Activated B cell treated with CpG ODN at 0.5 μM for 24 hours (primary cell): Measurements from ENCODE around the gene SLC5A5. TPM values are rescaled to one million over a fixed set of nuclear protein-coding genes. Genes with fewer than 3 reads are reported as not detected.

ENCODE experiments used
- ATAC-seq: fragments of 200-7000 bp; cut with Tn5 transposase; one replicate; pipeline ENCODE4 v1.10.0; 2021; ENCODE audit warnings: low read depth, mild to moderate bottlenecking, moderate library complexity
- CTCF ChIA-PET: fragments of 350-600 bp; sonication (Branson Sonifier 250); formaldehyde crosslinking; loops from one replicate; lab custom pipeline; 2021; ENCODE audit warnings: antibody characterized with exemption; lab: Charles Lee
- POLR2A ChIA-PET: fragments of 350-600 bp; sonication (Branson Sonifier 250); formaldehyde crosslinking; loops from one replicate; lab custom pipeline; 2021; ENCODE audit warnings: antibody characterized with exemption; lab: Charles Lee
- DNase-seq: peaks from one replicate; pipeline ENCODE4 v3.0.0; 2022
- H3K27ac Mint-ChIP-seq: one replicate; pipeline ENCODE4 v1.8.0; 2020; ENCODE audit warnings: mixed read lengths
- H3K27me3 Mint-ChIP-seq: one replicate; pipeline ENCODE4 v1.8.0; 2021; ENCODE audit warnings: mixed read lengths
- H3K36me3 Mint-ChIP-seq: one replicate; pipeline ENCODE4 v1.8.0; 2021; ENCODE audit warnings: low read depth, mixed read lengths
- H3K4me1 Mint-ChIP-seq: one replicate; pipeline ENCODE4 v1.8.0; 2021; ENCODE audit warnings: mixed read lengths
- H3K4me3 Mint-ChIP-seq: one replicate; pipeline ENCODE4 v1.8.0; 2020; ENCODE audit warnings: mild to moderate bottlenecking, mixed read lengths
- H3K9me3 Mint-ChIP-seq: one replicate; pipeline ENCODE4 v1.8.0; 2020; ENCODE audit warnings: mixed read lengths
- intact Hi-C: fragments of 100-400 bp; cut with micrococcal nuclease; formaldehyde crosslinking; loops from one replicate; pipeline ENCODE4 v1.15.1; 2024
- total RNA-seq: library from RNA; stranded (reverse); gene quantifications from 2 replicates; pipeline ENCODE4 v1.2.3, GENCODE V29; 2022
- TF ChIP-seq, protein P1 (sequence below): fragments of 200-600 bp; IDR thresholded peaks from one replicate; pipeline ENCODE4 v1.8.0; 2022; ENCODE audit warnings: antibody characterized with exemption, mild to moderate bottlenecking

Gene SLC5A5
- total RNA-seq, 1 donor from 2014 or later = 0.09 TPM

DNA sequence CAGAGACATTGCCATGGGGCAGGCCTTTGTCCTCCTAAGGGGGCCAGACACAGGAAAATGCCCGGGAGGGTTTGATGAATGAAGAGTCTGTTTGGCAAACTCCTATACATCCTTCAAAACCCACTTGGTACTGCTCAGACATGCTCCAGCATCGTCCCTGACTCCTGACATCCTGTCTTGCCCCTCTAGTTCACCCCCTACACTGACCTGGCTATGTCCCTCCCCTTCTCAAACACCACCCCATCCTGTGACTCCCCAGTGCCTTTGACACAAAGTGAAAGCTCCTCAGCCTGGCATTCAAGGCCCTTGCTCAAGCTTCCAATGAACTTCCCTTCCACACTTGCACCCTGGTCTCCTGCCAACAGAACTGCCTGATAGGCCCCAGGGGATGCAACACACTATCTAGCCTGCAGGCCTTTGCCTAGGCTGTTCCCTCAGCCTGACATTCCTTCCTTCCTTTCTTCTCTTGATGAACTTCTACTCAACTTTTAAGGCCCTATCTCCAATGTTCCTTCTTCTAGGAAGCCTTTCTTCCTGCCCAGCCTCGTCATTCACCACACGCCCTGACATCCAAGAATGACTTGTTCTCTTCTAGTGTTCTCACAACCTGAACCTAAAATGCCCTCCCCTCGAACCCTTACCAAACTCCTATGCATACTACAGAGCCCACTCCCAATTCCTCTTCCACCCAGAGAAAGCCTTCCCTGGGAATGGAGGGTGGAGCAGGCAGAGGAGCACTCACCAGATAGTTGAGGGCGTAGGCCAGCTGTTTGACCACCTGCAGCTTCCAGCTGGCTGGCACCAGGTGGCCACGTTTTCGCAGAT is 36.4 kb upstream of the SLC5A5 start:
- DNase-seq (no peak), ATAC-seq (no peak)
- peaks cover 82% of the 10 kb centered on the region for H3K36me3 Mint-ChIP-seq
- TF ChIP-seq, protein P1, sequence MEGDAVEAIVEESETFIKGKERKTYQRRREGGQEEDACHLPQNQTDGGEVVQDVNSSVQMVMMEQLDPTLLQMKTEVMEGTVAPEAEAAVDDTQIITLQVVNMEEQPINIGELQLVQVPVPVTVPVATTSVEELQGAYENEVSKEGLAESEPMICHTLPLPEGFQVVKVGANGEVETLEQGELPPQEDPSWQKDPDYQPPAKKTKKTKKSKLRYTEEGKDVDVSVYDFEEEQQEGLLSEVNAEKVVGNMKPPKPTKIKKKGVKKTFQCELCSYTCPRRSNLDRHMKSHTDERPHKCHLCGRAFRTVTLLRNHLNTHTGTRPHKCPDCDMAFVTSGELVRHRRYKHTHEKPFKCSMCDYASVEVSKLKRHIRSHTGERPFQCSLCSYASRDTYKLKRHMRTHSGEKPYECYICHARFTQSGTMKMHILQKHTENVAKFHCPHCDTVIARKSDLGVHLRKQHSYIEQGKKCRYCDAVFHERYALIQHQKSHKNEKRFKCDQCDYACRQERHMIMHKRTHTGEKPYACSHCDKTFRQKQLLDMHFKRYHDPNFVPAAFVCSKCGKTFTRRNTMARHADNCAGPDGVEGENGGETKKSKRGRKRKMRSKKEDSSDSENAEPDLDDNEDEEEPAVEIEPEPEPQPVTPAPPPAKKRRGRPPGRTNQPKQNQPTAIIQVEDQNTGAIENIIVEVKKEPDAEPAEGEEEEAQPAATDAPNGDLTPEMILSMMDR = no peak
- H3K4me1 Mint-ChIP-seq = no peaks in the 10 kb centered on the region
- CTCF ChIA-PET = interaction anchor here (0.9 to 1.1 kb wide), 3 partner anchors 14 to 69 kb away, joined by 3 to 4 read pairs (median 3); no protein-coding TSS in a partner anchor
- no peaks in the 10 kb centered on the region for H3K9me3 Mint-ChIP-seq
- no peak overlapping the region for H3K4me3 Mint-ChIP-seq
- POLR2A ChIA-PET = interaction anchor here (1.2 to 1.6 kb wide), 2 partner anchors 12 to 97 kb away, joined by 4 read pairs; partner anchors contain the start of genes CCDC124 and JAK3
- H3K27ac Mint-ChIP-seq = no peak overlapping the region
- intact Hi-C loops = no loop called here
- H3K27me3 Mint-ChIP-seq = no peaks in the 10 kb centered on the region

DNA sequence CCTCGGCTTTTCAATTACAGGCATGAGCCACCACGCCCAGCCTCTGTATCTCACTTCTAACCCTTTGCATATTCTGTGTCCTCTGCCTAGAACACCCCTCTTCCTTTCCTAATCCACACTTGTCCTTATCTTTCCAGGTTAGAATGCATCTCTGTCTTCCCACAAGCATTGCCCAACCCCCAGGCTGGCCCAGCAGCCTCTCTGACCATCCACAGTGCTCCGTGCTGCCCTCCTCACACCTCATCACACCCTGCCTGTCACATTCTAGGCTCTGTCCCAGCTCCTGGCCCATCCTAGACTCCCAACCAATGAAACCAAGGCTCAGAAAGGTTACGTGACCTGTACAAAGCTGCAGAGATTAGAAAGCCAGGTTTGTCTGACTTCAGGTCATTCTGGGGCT is 35.2 kb upstream of the SLC5A5 start:
- CTCF ChIA-PET = no interaction called here
- H3K4me1 Mint-ChIP-seq = peaks cover 3% of the 10 kb centered on the region
- DNase-seq (no peak), ATAC-seq (no peak)
- TF ChIP-seq, protein P1 = no peak
- H3K4me3 Mint-ChIP-seq = no peak overlapping the region
- H3K36me3 Mint-ChIP-seq = peaks cover 85% of the 10 kb centered on the region
- H3K27me3 Mint-ChIP-seq = no peaks in the 10 kb centered on the region
- POLR2A ChIA-PET = no interaction called here
- intact Hi-C loops = no loop called here
- H3K27ac Mint-ChIP-seq = peak overlapping the region; percentile 6
- no peaks in the 10 kb centered on the region for H3K9me3 Mint-ChIP-seq

DNA sequence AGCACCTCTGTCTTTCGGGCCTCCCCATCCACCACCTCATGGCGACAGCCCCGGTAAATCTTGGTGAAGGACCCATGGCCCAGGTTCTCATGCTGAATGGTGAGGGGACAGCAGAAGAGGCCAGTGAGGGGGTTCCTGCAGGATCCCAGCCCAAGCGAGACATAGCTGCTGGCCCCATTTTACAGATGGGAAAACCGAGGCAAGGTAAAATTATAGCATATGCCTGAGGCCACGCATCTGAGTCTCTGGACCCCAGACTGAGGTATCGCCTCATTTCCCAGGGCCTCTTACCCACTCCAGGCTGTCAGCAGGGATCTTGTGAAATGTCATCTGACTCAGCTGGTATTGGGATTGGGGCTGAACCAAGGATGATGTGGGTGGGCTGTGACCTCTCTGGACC is 33.8 kb upstream of the SLC5A5 start:
- no peaks in the 10 kb centered on the region for H3K9me3 Mint-ChIP-seq
- TF ChIP-seq, protein P1 = no peak
- no peak overlapping the region for H3K27ac Mint-ChIP-seq
- peaks cover 80% of the 10 kb centered on the region for H3K36me3 Mint-ChIP-seq
- peaks cover 3% of the 10 kb centered on the region for H3K4me1 Mint-ChIP-seq
- H3K4me3 Mint-ChIP-seq = no peak overlapping the region
- no peaks in the 10 kb centered on the region for H3K27me3 Mint-ChIP-seq
- ATAC-seq = no peak
- POLR2A ChIA-PET = interaction anchor here (1.9 kb wide), 1 partner anchor 10 kb away, joined by 10 read pairs; the partner anchor contains the start of gene JAK3
- DNase-seq = no peak
- intact Hi-C loops = no loop called here
- CTCF ChIA-PET = interaction anchor here (0.7 kb wide), 1 partner anchor 13 kb away, joined by 3 read pairs; no protein-coding TSS in a partner anchor

DNA sequence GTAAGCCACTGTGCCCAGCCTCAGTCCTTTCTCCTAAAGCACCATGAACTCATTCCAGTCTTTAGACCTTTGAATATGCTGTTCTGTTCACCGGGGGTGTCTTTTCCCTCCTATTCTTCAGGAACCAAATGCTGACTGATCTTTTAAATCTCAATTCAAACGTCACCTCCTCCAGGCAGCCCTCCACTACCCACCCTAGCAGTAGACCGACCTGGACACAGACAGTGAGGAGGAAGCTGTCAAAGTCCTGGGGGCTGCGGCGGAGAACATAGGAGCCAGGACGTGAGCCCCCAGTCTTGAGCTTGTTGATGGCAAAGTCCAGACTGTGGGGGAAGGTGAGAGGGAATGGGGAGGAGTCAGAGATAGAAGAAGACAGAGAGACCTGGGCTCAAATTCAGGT is 31.7 kb upstream of the SLC5A5 start:
- intact Hi-C loops = no loop called here
- ATAC-seq (no peak), DNase-seq (no peak)
- Mint-ChIP-seq H3K4me3 (no peak overlapping the region), H3K9me3 (no peaks in the 10 kb centered on the region), H3K36me3 (peaks cover 87% of the 10 kb centered on the region), H3K27me3 (no peaks in the 10 kb centered on the region), H3K4me1 (peaks cover 14% of the 10 kb centered on the region), H3K27ac (no peak overlapping the region)
- TF ChIP-seq, protein P1 = no peak
- CTCF ChIA-PET = interaction anchor here (1.0 to 1.7 kb wide), 2 partner anchors 73 to 85 kb away, joined by 3 read pairs; no protein-coding TSS in a partner anchor
- POLR2A ChIA-PET = interaction anchor here (0.7 to 2.0 kb wide), 5 partner anchors 8 to 177 kb away, joined by 3 to 10 read pairs (median 6); partner anchors contain the start of genes JAK3 and RPL18A

DNA sequence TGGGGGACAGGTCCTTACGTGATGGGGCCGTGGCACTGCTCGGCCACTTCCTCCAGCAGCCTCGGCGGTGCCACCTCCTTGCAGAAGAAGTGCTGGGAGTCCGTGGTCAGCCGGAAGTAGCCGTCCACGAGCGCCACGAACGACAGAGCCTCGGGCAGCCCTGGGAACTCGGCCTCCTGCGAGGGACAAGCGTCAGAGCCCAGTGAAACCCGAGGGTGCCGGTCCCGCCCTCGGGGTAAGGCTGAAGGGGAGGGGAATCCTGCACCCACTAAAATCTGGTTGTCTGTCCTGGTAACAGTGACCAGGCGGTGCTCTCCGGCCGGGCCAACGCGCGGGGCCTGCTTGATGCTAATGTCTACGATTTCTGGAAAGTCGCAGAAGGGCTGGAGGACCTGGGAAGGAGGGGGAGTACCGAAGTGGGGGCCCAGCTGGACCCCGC is 30.4 kb upstream of the SLC5A5 start:
- DNase-seq = no peak
- H3K4me3 Mint-ChIP-seq = no peak overlapping the region
- H3K9me3 Mint-ChIP-seq = no peaks in the 10 kb centered on the region
- no peak overlapping the region for H3K27ac Mint-ChIP-seq
- intact Hi-C loops = no loop called here
- ATAC-seq = no peak
- CTCF ChIA-PET = no interaction called here
- peaks cover 78% of the 10 kb centered on the region for H3K36me3 Mint-ChIP-seq
- POLR2A ChIA-PET = interaction anchor here (0.5 to 2.0 kb wide), 3 partner anchors 8 to 99 kb away, joined by 3 to 12 read pairs (median 8); no protein-coding TSS in a partner anchor
- no peaks in the 10 kb centered on the region for H3K27me3 Mint-ChIP-seq
- H3K4me1 Mint-ChIP-seq = peaks cover 28% of the 10 kb centered on the region
- TF ChIP-seq, protein P1 = no peak
